GM21515 (cell line): Measurements from ENCODE around the gene TTC39A.
A peak's percentile ranks its signal among the peaks of the same experiment; 100 is the strongest.

Experiments
- ATAC-seq: cut with Tn5 transposase; IDR thresholded peaks from one replicate; pipeline ENCODE4 v1.9.1; 2021; ENCODE audit not compliant: unreplicated experiment

TTC39A gene

DNA sequence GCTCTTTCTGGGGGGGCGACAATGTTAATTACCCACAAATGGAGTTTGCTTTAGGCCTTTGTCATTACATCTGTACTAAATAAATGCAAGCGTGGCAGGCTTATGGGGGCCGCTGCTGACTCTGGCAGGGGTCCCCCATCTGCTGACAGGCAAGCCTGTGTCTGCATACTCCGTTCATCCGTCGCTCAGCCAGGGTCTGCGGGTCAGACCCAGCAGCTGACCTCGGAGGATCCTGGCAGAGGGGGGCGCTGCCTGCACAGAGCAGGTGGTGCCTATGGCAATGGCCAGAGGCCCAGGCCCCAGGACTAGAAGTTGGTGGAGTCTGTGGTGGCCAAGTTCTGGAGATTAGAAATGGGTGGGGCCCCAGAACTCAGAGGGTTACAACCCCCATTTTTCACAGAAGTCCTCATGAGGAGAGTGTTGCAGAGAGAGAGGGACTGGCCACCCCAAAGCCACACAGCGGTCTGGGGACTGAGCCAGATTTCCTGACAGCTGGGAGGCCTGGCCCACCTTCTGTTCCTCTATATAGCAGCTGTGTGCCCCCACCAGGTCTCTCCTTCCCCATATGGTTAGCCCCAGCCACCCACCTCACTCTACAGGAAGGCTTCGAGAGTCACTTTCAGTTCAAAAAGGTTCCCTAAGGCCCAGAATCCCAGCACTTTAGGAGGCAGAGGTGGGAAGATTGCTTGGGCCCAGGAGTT is 31.0 kb downstream of the TTC39A start:
- no peak for ATAC-seq

DNA sequence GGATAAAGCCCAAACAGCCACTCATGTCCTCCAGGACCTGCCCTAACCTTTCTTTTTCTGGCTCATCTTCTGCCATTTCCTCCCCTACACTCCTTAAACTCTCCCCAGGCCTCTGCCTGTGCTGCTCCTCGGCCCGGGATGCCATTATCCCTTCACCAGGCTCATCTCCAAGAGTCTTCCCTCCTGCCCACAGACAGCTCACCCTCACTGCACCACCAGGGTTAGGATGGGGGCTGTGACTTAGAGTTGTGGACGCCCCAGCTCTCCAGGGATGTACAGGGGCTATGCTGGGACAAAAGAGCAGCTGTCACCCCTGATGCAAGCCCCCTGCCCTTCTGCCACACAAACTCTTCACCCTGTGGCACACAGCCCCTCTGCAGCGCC is 32.0 kb downstream of the TTC39A start:
- no peak for ATAC-seq

DNA sequence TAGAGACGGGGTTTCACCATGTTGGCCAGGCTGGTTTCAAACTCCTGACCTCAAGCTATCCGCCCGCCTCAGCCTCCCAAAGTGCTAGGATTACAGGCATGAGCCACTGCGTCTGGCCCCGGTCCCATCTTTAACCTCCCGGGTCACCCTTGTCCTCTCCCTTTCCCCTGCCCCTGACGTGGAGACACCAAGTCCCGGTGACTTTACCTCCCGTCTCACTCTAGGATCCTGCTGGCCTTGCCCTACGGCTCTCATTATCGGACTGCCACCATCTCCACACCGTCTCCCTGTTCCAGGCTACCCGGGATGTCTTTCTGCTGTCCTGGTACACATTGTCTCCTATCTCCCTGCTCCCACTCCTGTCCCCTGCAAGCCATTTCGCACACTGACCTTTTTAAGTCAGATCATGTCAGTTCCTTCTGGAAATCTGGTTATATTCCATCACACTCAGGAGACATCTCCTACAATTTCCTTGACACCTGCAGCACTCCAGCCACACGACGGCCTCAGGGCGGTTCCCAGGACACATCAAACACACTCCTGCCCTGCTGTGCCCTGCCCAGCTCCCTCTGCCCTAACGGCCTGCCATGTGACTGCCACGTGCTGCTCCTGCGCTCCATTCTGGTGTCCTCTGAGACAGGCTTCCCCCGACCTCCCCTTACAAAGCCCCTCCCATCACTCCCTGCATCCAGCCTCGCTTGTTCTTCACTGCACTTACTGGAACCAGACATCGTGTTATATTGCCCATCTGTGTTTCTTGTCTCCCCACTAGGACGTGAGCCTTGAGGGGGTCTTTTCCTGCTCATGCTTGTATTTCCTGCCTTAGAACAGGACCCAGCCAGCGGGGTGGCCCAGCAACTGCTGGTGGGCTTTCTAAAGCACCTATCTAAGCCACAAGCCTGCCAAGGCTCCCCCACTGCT is 32.7 kb downstream of the TTC39A start:
- ATAC-seq = no peak

DNA sequence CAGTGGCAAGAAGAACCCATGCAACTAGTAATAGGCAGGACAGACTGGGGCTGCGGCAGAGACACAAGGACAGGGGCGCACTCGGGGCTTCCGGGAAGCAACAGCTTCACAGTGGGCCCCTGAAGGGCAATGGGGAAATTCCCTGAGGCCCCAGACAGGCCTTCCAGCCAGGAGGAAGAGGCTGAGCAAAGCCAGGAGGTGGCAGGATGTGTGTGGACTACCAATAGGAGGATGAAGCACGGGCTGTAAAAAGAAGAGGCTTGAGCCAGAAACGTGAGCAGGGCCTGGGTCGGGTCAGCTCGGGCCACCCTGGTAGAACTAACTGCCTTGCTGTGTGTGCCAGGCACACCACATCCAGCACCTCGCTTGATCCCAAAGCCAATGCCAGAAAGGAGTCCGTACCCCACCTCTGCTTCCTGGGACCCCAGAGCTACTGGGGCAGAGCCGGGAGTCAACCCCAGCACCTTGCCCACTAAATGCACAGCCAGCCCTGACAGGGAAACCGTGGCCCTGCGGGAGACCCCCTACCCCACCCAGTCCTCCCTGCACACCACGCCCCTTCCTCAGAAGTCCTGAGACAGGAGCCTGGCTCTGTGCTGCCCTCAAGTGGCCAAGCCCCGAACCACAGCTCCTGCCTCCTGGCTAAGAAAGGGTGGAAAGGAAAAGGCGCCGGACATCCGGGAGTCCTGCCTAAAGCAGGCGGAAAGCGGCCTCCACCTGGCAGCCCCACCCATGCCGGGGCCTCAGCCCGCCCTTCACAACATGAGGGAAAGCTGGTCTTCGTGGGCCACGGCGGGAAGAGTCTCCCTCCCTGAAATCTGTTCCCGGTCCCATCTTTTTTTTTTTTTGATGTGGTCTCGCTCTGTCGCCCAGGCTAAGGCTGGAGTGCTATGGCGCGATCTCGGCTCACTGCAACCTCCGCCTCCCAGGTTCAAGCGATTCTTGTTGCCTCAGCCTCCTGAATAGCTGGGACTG is 33.7 kb downstream of the TTC39A start:
- ATAC-seq = peak; percentile 68

DNA sequence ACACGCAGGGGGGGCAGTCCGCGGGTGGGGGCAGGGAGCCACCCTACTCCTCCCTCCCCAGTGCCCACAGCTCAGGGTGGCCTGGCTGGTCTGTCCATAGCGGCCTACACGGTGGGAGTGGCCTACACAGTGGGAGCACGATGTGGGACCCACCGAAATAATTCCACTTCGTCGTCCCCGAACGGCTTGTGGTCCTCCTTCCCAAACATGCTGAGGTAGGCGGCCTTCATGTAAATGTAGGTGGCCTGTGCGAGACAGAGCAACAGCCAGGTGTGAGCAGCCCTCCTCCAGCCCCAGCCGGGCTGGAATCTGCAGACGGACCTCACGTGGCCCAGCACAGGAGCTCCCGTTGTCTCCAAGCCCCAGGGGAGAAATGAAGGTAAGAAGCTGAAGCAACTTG is 34.4 kb downstream of the TTC39A start:
- ATAC-seq = no peak

DNA sequence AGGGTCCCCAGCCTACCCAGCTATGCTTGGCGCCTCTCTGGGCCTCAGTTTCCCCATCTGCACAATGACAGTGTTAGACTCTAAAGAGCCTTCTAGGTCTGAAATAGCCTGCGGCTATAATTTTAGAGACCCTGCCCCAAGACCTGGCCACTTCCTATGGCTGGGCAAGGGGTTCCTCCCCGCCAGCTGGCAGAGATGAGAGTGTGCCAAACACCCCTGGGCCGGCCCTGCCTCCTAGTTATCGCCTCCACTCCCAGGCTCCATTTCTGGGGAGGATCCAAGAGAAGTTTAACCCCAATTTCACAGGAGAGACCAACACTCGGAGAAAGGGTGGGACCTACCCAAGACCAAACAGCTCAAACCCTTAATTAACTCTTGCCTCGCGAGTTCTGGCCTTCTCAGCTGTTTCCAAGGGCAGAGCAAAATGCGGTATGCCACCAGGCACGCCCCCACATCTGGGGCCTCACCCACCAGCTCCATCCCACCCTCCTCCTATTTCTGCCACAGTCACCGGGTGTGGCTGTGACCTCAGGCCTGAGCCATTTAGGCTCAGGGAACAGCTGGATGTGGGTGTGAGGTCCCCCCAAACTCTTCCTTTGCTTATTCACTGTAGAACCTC is 35.7 kb downstream of the TTC39A start:
- no peak for ATAC-seq

DNA sequence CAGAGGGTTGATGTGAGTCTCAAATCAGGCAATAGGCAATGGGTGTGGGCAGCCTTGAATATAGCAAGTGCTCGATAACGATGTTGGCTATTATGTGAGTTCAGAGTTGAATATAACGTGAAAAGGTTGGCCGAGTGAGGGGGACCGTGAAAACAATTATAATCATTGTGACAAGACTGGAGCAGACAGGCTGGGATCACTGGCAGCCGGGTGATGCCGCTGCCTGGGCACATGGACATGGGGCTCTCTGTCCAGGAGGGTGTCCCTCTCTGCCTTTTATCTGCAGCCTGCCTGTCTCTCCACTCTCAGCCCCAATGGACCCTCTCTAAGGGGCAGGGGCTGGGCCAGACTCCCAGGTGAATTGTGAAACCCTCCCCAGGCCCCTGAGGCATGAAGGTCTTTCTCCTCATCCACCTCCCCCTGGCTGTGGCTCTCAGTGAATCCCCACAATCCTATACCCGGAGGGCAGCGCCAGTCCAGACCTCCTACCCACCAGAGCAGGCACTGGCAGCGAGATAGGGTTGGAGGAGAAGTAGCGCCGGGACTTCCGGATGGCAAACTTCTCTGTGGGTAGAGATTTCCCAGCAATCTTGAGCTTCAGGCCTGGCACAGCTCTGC is 36.4 kb downstream of the TTC39A start:
- no peak for ATAC-seq

DNA sequence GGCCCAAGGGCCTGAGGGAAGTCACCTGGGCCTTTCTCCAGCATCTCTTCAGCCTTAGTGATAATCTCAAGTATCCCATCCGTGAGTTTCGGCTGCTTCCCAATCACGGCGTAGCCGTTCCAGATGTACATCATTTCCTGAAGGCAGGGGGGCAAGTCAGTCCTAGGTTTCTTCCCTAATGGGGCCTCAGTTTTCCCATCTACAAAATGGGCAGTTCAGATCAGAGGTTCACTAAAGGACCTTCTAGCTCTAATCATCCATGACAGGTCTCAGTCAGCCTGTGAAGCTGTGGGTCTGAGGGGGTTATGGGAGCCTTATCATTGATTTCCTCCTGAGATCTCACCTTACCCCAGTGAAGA is 39.9 kb downstream of the TTC39A start:
- no peak for ATAC-seq

DNA sequence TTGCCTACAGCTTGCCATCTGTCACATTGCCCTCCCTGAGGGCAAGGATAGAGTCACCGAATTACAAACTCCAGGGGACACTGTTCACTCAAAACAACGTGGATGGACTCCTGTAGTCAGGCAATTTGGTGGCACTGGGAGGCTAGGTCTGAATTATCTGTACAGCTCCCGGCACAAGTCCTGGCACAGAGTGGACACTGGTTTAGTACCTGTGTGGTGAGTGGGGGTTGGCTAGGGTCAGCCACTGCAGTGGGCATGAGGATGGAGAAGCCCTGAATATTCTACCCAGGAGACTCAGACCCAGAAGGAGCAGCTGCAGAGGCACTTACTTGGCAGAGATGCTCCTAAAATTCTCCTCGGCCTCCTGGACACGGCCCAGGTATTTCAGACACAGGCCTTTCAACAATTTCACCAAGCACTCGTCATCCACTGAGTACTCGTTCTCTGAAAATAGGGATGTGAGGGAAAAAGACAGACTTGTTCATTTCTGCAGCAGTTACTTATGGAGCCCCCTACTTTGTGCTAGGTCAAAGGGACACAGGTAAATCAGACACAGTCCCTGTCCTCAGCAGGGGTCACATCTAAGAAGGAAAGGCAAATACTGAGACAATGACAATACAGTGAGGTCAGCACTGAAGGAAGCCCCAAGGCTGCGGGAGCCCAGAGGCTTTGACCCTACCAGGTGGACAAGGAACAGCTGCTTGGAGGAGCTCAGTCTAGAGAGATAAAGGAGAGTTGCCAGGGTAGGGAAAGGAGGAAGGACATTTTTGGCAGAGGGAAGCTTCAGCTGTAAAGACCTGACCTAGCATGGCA is 40.5 kb downstream of the TTC39A start:
- no peak for ATAC-seq

DNA sequence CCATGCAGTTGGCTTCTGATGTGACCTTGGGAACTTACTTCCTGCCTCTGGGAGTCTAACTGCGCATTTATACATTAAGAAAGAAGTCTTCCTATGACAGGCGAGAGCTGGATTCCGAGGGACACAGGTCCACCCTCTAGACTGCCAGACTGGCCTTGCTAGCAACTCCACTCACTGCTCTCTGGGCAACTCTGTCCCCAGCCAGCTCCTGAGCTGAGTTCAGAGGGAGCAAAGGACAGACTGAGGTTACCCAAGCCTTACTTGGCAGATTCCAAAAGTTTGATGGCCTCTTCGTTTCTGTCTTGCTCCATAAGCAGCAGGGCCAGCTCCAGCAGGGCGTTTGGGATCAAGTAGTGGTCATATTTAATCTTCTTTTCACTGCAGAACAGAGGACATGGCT is 41.8 kb downstream of the TTC39A start:
- ATAC-seq = no peak

DNA sequence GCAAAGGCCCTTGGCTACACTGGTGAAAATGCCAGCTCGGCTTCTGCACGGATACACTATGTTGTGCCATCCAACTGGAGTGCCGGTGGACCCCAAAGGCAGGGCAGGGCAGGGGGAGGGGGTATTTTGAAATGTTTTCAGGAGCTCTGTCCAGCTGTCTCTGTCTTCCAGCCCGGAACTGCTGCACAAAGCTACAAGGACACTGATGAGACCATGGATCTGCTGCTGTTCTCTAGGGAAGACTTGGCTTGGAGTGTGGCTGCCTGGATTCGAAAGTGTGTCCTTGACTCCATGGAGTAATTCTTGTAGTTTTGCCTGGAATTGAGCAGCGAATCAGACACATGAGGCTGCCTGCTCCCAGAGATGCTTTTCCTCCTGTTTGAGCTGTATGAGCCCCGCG is 42.4 kb downstream of the TTC39A start:
- ATAC-seq = no peak

DNA sequence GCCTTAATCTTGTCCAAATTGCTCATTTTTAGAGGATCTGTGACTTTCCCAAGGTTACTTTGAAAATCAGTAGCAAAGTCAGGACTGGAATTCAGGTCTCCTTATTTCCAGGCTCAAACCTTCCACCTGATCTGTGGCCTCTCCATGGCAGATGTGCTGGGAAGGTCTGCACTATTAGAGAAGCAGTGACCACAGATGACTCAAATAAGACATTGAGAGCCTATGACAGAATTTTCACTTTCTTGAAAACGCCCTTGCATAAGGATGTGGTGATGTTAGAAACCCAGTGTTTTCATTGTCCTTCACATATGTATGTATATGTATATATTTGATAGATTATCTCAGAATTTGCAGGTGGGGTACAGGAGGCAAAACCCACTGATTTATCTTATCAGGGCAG is 45.3 kb downstream of the TTC39A start:
- peak; percentile 92 for ATAC-seq

DNA sequence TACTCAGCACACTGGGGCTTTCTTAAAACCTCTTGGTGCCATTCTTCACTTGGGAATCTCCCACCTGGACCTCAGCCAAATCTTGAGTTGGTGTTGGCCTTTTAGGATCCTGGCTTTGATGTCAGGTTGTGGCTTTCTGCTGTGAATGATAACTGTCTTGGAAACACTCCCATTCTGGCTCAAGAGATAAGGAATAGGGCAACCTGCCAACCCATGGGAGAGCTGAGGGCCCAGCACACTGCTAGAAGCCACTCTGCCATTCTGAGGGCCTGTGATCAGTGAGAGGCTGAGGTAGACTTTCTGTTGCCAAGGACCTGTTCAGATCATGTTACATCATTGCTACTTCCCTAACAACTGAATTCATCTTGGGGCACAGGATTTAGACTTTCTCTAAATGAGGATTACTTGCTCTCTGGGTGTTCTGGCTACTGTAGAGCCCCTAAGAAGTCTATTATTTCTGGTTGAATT is 45.8 kb downstream of the TTC39A start:
- ATAC-seq = peak; percentile 40

DNA sequence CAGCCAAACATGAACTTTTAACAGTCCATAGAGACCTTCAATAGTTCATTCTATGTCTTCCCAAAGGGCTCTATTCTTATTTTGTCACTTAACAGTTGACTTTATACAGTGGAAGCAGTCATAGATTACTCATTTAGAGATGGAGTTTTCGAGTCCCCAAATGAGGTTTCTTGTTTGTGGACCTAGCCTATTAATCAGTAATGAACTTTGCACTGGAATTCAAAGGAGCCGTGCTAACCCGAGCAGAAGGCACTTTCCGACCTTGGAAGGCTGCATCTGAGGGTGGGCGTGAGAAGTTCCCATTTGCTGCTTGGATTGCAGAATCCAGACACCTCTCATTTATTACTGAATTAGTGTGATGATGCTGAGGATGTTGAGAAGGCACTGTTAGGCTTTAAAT is 46.4 kb downstream of the TTC39A start:
- ATAC-seq = no peak

DNA sequence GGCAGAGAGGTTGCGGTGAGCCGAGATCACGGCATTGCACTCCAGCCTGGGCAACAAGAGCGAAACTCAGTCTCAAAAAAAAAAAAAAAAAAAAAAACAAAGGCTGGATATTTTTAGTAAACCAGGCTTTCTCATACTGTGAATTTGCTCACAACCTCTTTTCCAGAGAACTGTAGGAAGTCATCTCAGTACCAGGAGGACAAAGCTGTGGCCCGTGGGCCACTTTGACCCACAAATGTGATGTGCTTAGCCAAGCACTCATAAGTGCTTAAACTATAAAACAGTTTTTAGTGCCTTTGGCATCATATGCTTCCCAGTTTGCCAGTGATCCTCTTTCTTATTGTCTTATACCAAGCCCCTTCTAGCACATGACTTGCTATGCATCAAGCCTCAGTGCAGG is 47.8 kb downstream of the TTC39A start:
- no peak for ATAC-seq

DNA sequence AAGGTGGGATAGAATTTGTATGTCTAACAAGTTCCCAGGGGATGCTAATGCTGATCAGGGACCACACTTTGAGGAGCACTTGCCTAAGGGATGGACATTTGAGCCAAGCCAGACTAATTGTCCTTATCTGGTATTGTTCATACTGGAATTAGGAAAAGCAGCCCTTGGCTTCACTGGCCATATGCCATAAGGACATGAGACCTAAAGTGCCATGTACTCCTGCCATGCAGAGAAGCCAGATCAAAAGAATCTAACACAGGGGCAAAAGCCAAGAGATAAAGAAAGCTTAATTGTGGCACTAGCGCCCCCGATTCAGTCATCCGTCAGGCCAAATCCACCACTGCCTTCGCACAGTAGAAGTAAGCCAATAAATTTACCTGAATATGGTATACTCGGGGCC is 48.6 kb downstream of the TTC39A start:
- no peak for ATAC-seq

DNA sequence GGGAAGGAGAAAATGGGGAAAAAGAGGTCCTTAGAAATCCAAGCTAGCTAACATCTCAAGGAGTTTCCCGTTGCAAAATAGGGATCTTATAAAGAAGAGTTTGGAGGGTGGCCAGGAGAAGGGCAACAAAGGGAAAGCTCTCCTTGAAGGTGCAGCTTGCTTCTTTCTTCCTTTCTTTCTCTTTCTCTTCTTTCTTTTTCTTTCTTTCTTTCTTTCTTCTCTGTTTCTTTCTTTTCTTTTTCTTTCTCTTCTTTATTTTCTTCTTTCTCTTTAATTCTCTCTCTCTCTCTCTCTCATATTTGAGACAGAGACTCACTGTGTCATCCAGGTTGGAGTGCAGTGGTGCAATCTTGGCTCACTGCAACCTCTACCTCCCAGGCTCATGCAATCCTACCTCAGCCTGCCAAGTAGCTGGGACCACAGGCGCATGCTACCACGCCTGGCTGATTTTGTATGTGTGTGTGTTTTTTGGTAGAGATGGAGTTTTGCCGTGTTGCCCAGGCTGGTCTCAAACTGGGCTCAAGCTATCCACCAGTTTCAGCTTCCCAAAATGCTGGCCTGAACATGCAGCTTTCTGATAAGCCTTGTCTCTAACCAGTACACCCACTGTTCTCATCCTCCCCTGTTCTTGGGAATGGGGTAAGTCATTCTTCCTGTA is 49.9 kb downstream of the TTC39A start:
- no peak for ATAC-seq

DNA sequence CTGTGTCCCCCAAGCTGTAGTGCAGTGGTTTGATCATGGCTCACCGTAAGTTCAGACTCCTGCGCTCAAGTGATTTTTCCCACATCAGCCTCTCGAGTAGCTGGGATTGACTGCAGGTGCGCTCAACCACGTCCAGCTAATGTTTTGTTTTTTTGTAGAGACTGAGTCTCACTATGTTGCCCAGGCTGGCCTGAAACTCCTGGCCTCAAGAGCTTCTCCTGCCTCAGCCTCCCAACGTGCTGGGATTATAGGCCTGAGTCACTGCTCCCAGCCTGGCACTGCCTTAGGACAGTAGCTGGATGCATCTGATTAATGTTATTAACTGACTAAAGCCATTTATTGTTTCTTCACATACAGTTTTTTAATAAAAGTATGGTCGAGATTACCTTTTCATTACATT is 54.1 kb downstream of the TTC39A start:
- no peak for ATAC-seq

DNA sequence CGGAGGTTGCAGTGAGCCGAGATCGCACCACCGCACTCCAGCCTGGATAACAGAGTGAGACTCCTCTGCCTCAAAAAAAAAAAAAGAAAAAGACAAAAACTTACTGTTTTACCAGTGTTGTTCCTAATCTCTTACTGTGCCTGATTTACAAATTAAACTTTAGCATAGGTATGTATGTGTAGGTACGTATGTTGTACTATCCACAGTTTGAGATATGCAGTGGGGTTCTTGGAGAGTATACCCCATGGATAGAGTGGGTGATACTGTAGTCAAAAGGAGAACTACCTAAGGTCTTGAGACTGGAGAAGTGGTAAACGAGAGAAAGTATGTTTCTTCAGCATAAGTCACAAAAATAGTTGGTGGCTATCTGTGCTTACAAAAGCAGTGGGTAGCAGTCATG is 55.7 kb downstream of the TTC39A start:
- ATAC-seq = no peak
